MM.1S (cell line): ENCODE results near the gene CCDC27.
"Not testable (repeated sequence)": the region's sequence is repeated elsewhere in the genome, so short reads cannot be mapped to it uniquely, and the experiment has no call there.

Source experiments
- DNase-seq: peaks from one replicate; pipeline ENCODE4 v3.0.0-alpha.2; 2015
- H2AFZ ChIP-seq: fragments of 300-600 bp; sonication (generic); 2 replicates; pipeline ENCODE4 v1.6.0; 2016; ENCODE audit warnings: antibody characterized with exemption, low read length
- H3F3A ChIP-seq: fragments of 300-600 bp; sonication (generic); 2 replicates; pipeline ENCODE4 v1.6.1; 2016; ENCODE audit warnings: mild to moderate bottlenecking, antibody characterized with exemption, low read length, moderate library complexity, mixed read lengths; ENCODE audit not compliant: insufficient read depth
- H3K27ac ChIP-seq: fragments of 300-600 bp; sonication (generic); 2 replicates; pipeline ENCODE4 v1.5.1; 2016; ENCODE audit warnings: mild to moderate bottlenecking, low read length
- H3K27me3 ChIP-seq: fragments of 300-600 bp; sonication (generic); replicated peaks from 2 replicates; pipeline ENCODE4 v1.6.0; 2016; ENCODE audit warnings: low read length; ENCODE audit not compliant: insufficient read depth
- H3K36me3 ChIP-seq: fragments of 300-600 bp; sonication (generic); replicated peaks from 2 replicates; pipeline ENCODE4 v1.6.1; 2016; ENCODE audit warnings: mild to moderate bottlenecking, low read length, mixed read lengths; ENCODE audit not compliant: insufficient read depth
- H3K4me1 ChIP-seq: fragments of 300-600 bp; sonication (generic); 2 replicates; pipeline ENCODE4 v1.6.1; 2016; ENCODE audit warnings: low read length, mixed read lengths
- H3K4me2 ChIP-seq: fragments of 300-600 bp; sonication (generic); 2 replicates; pipeline ENCODE4 v1.6.0; 2016; ENCODE audit warnings: low read depth, low read length
- H3K4me3 ChIP-seq: fragments of 300-600 bp; sonication (generic); 2 replicates; pipeline ENCODE4 v1.5.1; 2016; ENCODE audit warnings: low read length, mixed read lengths
- H3K79me2 ChIP-seq: fragments of 300-600 bp; sonication (generic); 2 replicates; pipeline ENCODE4 v1.6.1; 2016; ENCODE audit warnings: mixed run types, low read length, mixed read lengths
- H3K9ac ChIP-seq: fragments of 300-600 bp; sonication (generic); 2 replicates; pipeline ENCODE4 v1.6.1; 2016; ENCODE audit warnings: low read length, mixed read lengths
- H3K9me2 ChIP-seq: fragments of 300-600 bp; sonication (generic); replicated peaks from 2 replicates; pipeline ENCODE4 v1.6.1; 2016; ENCODE audit warnings: mild to moderate bottlenecking, low read length, mixed read lengths; ENCODE audit not compliant: insufficient read depth
- H3K9me3 ChIP-seq: fragments of 300-600 bp; sonication (generic); replicated peaks from 2 replicates; pipeline ENCODE4 v1.6.1; 2016; ENCODE audit warnings: mild to moderate bottlenecking, low read length, mixed read lengths; ENCODE audit not compliant: insufficient read depth
- H4K20me1 ChIP-seq: fragments of 300-600 bp; sonication (generic); 2 replicates; pipeline ENCODE4 v1.6.1; 2016; ENCODE audit warnings: mild to moderate bottlenecking, low read length, moderate library complexity, mixed read lengths; ENCODE audit not compliant: insufficient read depth
- EZH2 ChIP-seq: fragments of 300-600 bp; sonication (generic); optimal IDR thresholded peaks from 2 replicates; pipeline ENCODE3; 2017; ENCODE audit warnings: low read depth, mild to moderate bottlenecking, antibody characterized with exemption, low read length, mixed read lengths
- EZH2phosphoT487 ChIP-seq: fragments of 300-600 bp; sonication (generic); IDR thresholded peaks from 2 replicates; pipeline ENCODE4 v1.6.1; 2018; ENCODE audit warnings: antibody characterized with exemption, low read length
- TF ChIP-seq, protein P1 (sequence below): fragments of 300-600 bp; sonication (generic); IDR thresholded peaks from 2 replicates; pipeline ENCODE4 v1.5.1; 2016; ENCODE audit warnings: antibody characterized with exemption, low read length, mixed read lengths

The CCDC27 gene

DNA sequence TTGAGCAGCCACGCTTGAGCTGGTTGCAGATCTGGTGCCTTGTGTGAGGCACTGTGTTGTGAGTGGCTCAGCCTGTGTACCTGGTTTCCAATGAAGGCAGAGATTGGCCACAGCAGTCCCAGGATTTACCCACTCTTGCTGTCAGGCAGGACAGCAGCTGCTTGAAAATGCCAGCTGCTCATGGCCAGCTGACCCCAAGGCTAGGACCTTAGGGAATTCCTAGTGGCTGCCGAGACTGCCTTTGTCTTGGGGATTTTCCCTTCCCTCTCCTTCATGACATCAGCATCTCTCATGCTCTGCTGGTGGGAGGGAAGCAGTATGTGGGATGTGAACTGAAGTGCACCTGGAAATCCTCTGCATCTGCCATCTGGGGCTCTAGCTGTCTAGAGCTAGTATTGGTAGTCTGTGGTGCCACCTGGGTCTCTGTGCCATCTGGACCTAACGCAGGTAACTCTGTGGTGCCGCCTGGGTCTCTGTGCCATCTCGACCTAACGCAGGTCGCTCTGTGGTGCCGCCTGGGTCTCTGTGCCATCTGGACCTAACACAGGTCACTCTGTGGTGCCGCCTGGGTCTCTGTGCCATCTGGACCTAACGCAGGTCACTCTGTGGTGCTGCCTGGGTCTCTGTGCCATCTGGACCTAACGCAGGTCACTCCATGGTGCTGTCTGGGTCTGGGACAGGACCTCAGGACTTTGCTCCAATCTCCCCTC lies 47.9 kb downstream of the CCDC27 start:
- no peaks in the 10 kb centered on the region for H3F3A ChIP-seq
- peaks cover 3% of the 10 kb centered on the region for H3K4me1 ChIP-seq
- no peak overlapping the region for H3K9ac ChIP-seq
- H3K9me2 ChIP-seq, result no peaks in the 10 kb centered on the region
- no peak overlapping the region for H3K27ac ChIP-seq
- no peak overlapping the region for H3K4me3 ChIP-seq
- H3K4me2 ChIP-seq, result no peak overlapping the region
- peaks cover 12% of the 10 kb centered on the region for H3K79me2 ChIP-seq
- TF ChIP-seq EZH2 (no peak), EZH2phosphoT487 (no peak)
- TF ChIP-seq, protein P1, sequence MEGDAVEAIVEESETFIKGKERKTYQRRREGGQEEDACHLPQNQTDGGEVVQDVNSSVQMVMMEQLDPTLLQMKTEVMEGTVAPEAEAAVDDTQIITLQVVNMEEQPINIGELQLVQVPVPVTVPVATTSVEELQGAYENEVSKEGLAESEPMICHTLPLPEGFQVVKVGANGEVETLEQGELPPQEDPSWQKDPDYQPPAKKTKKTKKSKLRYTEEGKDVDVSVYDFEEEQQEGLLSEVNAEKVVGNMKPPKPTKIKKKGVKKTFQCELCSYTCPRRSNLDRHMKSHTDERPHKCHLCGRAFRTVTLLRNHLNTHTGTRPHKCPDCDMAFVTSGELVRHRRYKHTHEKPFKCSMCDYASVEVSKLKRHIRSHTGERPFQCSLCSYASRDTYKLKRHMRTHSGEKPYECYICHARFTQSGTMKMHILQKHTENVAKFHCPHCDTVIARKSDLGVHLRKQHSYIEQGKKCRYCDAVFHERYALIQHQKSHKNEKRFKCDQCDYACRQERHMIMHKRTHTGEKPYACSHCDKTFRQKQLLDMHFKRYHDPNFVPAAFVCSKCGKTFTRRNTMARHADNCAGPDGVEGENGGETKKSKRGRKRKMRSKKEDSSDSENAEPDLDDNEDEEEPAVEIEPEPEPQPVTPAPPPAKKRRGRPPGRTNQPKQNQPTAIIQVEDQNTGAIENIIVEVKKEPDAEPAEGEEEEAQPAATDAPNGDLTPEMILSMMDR, result no peak
- no peak for DNase-seq
- H3K27me3 ChIP-seq, result peaks cover 38% of the 10 kb centered on the region
- no peaks in the 10 kb centered on the region for H4K20me1 ChIP-seq
- no peak overlapping the region for H2AFZ ChIP-seq
- no peaks in the 10 kb centered on the region for H3K9me3 ChIP-seq
- H3K36me3 ChIP-seq, result no peaks in the 10 kb centered on the region

GRCh38 chr1:3800795-3801194 lies 48.5 kb downstream of the CCDC27 start:
- not testable (repeated sequence) for H3K4me2 ChIP-seq, H3K4me1 ChIP-seq, DNase-seq, H3K9me2 ChIP-seq, H3K27ac ChIP-seq, H3F3A ChIP-seq, H3K36me3 ChIP-seq, H4K20me1 ChIP-seq, H3K79me2 ChIP-seq, H3K4me3 ChIP-seq, H3K9ac ChIP-seq, H3K9me3 ChIP-seq
- peaks cover 45% of the 10 kb centered on the region for H3K27me3 ChIP-seq
- 0 out of 2 replicates have a peak overlapping the region, but pooled peaks have one; percentile 11 for H2AFZ ChIP-seq

DNA sequence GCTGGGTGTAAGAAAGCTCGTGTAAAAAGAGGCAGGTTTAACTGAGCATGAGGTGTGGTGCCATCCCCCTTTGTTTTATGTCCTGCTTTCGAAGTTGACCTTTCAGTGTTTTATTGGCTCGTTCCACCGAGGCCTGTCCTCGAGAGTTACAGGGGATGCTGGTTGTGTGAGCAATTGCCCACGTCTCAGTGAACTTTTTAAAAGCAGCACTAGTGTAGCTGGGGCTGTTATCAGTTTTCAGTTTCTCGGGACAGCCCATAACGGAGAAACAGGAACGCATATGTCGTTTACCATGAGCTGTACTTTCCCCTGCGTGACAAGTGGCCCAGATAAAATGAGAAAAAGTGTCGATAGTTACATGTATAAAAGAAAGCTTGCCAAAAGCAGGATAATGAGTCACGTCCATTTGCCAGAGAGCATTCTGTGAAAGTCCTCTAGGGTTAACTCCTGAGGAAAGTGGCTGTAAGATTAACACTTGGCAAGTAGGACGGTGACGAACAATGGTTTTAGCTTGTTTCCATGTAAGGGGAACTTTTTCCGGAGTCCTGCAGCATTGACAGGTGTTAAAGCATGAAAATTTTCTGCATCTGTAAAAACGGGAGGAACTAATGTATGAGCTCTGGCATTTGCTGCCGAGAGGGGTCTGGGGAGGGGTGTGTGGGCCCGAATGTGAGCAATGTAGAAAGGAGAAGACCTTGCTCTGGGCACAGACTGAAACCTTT lies 51.8 kb downstream of the CCDC27 start:
- Histone ChIP-seq H4K20me1 (no peaks in the 10 kb centered on the region), H3K4me1 (no peaks in the 10 kb centered on the region), H3K9ac (no peak overlapping the region), H3K9me3 (no peaks in the 10 kb centered on the region), H3K9me2 (no peaks in the 10 kb centered on the region), H3K4me3 (no peak overlapping the region), H3K27ac (no peak overlapping the region), H3F3A (no peaks in the 10 kb centered on the region), H3K27me3 (peaks cover 50% of the 10 kb centered on the region), H3K79me2 (no peaks in the 10 kb centered on the region), H3K4me2 (no peak overlapping the region), H3K36me3 (no peaks in the 10 kb centered on the region), H2AFZ (no peak overlapping the region)
- TF ChIP-seq, protein P1, result no peak
- TF ChIP-seq EZH2 (no peak), EZH2phosphoT487 (no peak)
- DNase-seq, result no peak

DNA sequence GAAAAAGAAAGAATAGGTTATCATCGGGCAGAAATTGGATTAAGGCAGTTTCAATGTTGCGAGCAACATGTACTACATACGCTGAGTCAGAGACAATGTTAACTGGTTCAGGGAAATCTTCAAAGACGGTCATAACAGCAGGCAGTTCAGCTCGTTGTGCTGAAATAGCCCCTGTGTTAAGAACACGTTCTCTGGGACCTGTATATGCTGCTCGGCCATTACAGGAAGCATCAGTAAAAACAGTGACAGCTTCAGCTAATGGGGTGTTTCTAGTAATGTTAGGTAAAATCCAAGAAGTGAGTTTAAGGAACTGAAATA lies 52.3 kb downstream of the CCDC27 start:
- DNase-seq, H3K9me2 ChIP-seq, H3K4me3 ChIP-seq, H3K79me2 ChIP-seq, H3K9me3 ChIP-seq, H2AFZ ChIP-seq, H3K4me1 ChIP-seq, H3K27ac ChIP-seq, H4K20me1 ChIP-seq, H3F3A ChIP-seq, H3K9ac ChIP-seq, H3K4me2 ChIP-seq, H3K36me3 ChIP-seq: not testable (repeated sequence)
- peaks cover 48% of the 10 kb centered on the region for H3K27me3 ChIP-seq
